ENCODE data around the gene NHSL2.

DNA sequence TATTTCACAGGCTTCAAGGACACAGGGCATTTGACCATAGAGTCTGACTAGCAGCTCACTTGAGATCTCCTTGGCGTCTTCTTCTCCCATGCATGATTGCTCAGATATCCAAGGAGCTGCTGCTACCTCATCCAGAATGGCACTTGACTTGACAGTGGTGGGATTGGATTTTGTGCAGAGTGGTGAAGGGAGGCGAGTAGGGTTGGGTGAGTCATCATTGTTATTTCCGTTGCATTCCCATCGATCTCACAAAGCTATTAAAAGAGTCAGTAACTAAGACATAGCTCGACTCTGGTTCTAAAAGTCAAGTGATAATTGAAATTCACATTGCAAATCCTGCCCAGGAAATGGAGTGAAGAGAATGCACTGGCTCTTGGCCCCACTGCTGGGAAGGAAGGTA, 27.7 kb downstream of the NHSL2 start:
- TF ChIP-seq, protein P1, sequence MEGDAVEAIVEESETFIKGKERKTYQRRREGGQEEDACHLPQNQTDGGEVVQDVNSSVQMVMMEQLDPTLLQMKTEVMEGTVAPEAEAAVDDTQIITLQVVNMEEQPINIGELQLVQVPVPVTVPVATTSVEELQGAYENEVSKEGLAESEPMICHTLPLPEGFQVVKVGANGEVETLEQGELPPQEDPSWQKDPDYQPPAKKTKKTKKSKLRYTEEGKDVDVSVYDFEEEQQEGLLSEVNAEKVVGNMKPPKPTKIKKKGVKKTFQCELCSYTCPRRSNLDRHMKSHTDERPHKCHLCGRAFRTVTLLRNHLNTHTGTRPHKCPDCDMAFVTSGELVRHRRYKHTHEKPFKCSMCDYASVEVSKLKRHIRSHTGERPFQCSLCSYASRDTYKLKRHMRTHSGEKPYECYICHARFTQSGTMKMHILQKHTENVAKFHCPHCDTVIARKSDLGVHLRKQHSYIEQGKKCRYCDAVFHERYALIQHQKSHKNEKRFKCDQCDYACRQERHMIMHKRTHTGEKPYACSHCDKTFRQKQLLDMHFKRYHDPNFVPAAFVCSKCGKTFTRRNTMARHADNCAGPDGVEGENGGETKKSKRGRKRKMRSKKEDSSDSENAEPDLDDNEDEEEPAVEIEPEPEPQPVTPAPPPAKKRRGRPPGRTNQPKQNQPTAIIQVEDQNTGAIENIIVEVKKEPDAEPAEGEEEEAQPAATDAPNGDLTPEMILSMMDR (IDR thresholded peaks at IDR 0.05): no peak
- TF ChIP-seq POLR2AphosphoS5 (IDR thresholded peaks at IDR 0.05; ENCODE audit: low read depth, low read length): no peak
- no peak for TF ChIP-seq FOSL2 (IDR thresholded peaks at IDR 0.05; ENCODE audit: borderline replicate concordance, low read depth)
- TF ChIP-seq NRF1 (IDR thresholded peaks at IDR 0.05; ENCODE audit: low read depth, low read length): no peak
- TF ChIP-seq TCF12 (IDR thresholded peaks at IDR 0.05): no peak
- TF ChIP-seq EP300 (IDR thresholded peaks at IDR 0.05; ENCODE audit: borderline replicate concordance in 1 of 2, low read depth in 1 of 2, low read length in 1 of 2): no peak
- TF ChIP-seq YY1 (IDR thresholded peaks at IDR 0.05; ENCODE audit: low read depth): no peak
- TF ChIP-seq MXI1 (IDR thresholded peaks at IDR 0.05; ENCODE audit: low read depth, low read length): no peak
- TF ChIP-seq RAD21 (IDR thresholded peaks at IDR 0.05; ENCODE audit: low read length): no peak
- TF ChIP-seq JUND (IDR thresholded peaks at IDR 0.05): no peak
- TF ChIP-seq, protein P2, sequence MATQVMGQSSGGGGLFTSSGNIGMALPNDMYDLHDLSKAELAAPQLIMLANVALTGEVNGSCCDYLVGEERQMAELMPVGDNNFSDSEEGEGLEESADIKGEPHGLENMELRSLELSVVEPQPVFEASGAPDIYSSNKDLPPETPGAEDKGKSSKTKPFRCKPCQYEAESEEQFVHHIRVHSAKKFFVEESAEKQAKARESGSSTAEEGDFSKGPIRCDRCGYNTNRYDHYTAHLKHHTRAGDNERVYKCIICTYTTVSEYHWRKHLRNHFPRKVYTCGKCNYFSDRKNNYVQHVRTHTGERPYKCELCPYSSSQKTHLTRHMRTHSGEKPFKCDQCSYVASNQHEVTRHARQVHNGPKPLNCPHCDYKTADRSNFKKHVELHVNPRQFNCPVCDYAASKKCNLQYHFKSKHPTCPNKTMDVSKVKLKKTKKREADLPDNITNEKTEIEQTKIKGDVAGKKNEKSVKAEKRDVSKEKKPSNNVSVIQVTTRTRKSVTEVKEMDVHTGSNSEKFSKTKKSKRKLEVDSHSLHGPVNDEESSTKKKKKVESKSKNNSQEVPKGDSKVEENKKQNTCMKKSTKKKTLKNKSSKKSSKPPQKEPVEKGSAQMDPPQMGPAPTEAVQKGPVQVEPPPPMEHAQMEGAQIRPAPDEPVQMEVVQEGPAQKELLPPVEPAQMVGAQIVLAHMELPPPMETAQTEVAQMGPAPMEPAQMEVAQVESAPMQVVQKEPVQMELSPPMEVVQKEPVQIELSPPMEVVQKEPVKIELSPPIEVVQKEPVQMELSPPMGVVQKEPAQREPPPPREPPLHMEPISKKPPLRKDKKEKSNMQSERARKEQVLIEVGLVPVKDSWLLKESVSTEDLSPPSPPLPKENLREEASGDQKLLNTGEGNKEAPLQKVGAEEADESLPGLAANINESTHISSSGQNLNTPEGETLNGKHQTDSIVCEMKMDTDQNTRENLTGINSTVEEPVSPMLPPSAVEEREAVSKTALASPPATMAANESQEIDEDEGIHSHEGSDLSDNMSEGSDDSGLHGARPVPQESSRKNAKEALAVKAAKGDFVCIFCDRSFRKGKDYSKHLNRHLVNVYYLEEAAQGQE (IDR thresholded peaks at IDR 0.05; ENCODE audit: low read depth, low read length): no peak
- TF ChIP-seq, protein P3, sequence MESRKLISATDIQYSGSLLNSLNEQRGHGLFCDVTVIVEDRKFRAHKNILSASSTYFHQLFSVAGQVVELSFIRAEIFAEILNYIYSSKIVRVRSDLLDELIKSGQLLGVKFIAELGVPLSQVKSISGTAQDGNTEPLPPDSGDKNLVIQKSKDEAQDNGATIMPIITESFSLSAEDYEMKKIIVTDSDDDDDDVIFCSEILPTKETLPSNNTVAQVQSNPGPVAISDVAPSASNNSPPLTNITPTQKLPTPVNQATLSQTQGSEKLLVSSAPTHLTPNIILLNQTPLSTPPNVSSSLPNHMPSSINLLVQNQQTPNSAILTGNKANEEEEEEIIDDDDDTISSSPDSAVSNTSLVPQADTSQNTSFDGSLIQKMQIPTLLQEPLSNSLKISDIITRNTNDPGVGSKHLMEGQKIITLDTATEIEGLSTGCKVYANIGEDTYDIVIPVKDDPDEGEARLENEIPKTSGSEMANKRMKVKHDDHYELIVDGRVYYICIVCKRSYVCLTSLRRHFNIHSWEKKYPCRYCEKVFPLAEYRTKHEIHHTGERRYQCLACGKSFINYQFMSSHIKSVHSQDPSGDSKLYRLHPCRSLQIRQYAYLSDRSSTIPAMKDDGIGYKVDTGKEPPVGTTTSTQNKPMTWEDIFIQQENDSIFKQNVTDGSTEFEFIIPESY (IDR thresholded peaks at IDR 0.05; ENCODE audit: borderline replicate concordance, low read depth): no peak
- TF ChIP-seq, protein P4, sequence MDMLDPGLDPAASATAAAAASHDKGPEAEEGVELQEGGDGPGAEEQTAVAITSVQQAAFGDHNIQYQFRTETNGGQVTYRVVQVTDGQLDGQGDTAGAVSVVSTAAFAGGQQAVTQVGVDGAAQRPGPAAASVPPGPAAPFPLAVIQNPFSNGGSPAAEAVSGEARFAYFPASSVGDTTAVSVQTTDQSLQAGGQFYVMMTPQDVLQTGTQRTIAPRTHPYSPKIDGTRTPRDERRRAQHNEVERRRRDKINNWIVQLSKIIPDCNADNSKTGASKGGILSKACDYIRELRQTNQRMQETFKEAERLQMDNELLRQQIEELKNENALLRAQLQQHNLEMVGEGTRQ (IDR thresholded peaks at IDR 0.05; ENCODE audit: borderline replicate concordance, low read depth, low read length): no peak
- TF ChIP-seq RXRA (IDR thresholded peaks at IDR 0.05; ENCODE audit: borderline replicate concordance, low read depth): no peak
